ENCODE data around the gene PTPRM. TPM values are rescaled to one million over a fixed set of nuclear protein-coding genes. Genes with fewer than 3 reads are reported as not detected.

PTPRM gene
- total RNA-seq, 1 experiment from 2014 or later, result 6.2 TPM

GRCh38 chr18:7742224-7742623 lies 175.1 kb downstream of the PTPRM start:
- H3K9ac ChIP-seq (ENCODE audit: extremely low read depth, insufficient read length, low read length), result no peak overlapping the region
- no peak overlapping the region for H2BK15ac ChIP-seq (ENCODE audit: low read depth, low read length)
- no peak overlapping the region for H3K14ac ChIP-seq (ENCODE audit: insufficient read depth, low read length)
- H3T11ph ChIP-seq (ENCODE audit: low read length), result no peak overlapping the region
- H4K8ac ChIP-seq (replicated peaks; ENCODE audit: insufficient read length, low read depth, low read length), result no peak overlapping the region
- H2BK12ac ChIP-seq (ENCODE audit: insufficient read length, low read depth, low read length), result no peak overlapping the region
- no peak overlapping the region for H3K4ac ChIP-seq (ENCODE audit: low read depth, low read length)
- H2AK5ac ChIP-seq (ENCODE audit: insufficient read length, low read length), result no peak overlapping the region
- H3K27me3 ChIP-seq (ENCODE audit: insufficient read depth, low read length), result no peaks in the 10 kb centered on the region
- no peak overlapping the region for H3K4me2 ChIP-seq (ENCODE audit: insufficient read depth, insufficient read length, low read length)
- H2AFZ ChIP-seq (ENCODE audit: low read length), result no peak overlapping the region
- no peak overlapping the region for H3K56ac ChIP-seq (ENCODE audit: insufficient read length, low read depth, low read length)
- H3K36me3 Mint-ChIP-seq (ENCODE audit: insufficient read depth in 1 of 3, low read depth in 3 of 3), result peaks cover 13 to 20% (median 14%) of the 10 kb centered on the region in 3 experiments
- H3K23ac ChIP-seq (ENCODE audit: insufficient read length, low read depth, low read length), result no peak overlapping the region
- no peaks in the 10 kb centered on the region for H3K79me1 ChIP-seq (ENCODE audit: insufficient read depth, low read depth, low read length, poor library complexity, severe bottlenecking)
- H2BK120ac ChIP-seq (ENCODE audit: low read depth, low read length, poor library complexity, severe bottlenecking), result no peak overlapping the region
- H2BK20ac ChIP-seq (ENCODE audit: low read depth, low read length, poor library complexity, severe bottlenecking), result no peak overlapping the region
- H3K27ac Mint-ChIP-seq, result no peak overlapping the region; a peak in 1 of 7 replicates
- no CpG with 5 or more reads among the region's 2 CpGs for WGBS (ENCODE audit: extremely low coverage, insufficient read length, low lambda C conversion rate)
- H3K18ac ChIP-seq (ENCODE audit: insufficient read length, low read depth, low read length), result no peak overlapping the region
- no peak overlapping the region for H2BK5ac ChIP-seq (ENCODE audit: insufficient read length, low read length)
- H4K91ac ChIP-seq (ENCODE audit: insufficient read length, low read depth, low read length), result no peak overlapping the region
- no peak overlapping the region for H3K4me3 Mint-ChIP-seq
- peaks cover 18 to 20% of the 10 kb centered on the region in 2 experiments for H3K9me3 Mint-ChIP-seq
- no peaks in the 10 kb centered on the region for H4K20me1 ChIP-seq (ENCODE audit: control insufficient read depth, insufficient read depth, insufficient read length)
- H3K27ac ChIP-seq (ENCODE audit: insufficient read length, low read depth, low read length), result no peak overlapping the region
- H3K9me3 ChIP-seq (ENCODE audit: control insufficient read depth, low read depth, low read length), result peaks cover 7% of the 10 kb centered on the region
- no peak for DNase-seq
- H4K5ac ChIP-seq (ENCODE audit: insufficient read length, low read depth, low read length), result no peak overlapping the region
- no peak for TF ChIP-seq CTCF (conservative IDR thresholded peaks at IDR 0.05)
- no peaks in the 10 kb centered on the region for H3K27me3 Mint-ChIP-seq (ENCODE audit: low read depth)
- H3K79me2 ChIP-seq (ENCODE audit: insufficient read depth, low read length), result no peaks in the 10 kb centered on the region
- H3K4me1 ChIP-seq (ENCODE audit: insufficient read depth, low read length), result peaks cover 2% of the 10 kb centered on the region; the same call in 1 of the 2 replicates
- no peaks in the 10 kb centered on the region for H3K23me2 ChIP-seq (ENCODE audit: insufficient read length, low read depth, low read length, poor library complexity, severe bottlenecking)
- peaks cover 23 to 25% of the 10 kb centered on the region in 2 experiments for H3K4me1 Mint-ChIP-seq
